KG1 (cell line): Measurements from ENCODE around the gene UBE2L6.

Experiments used
- DNase-seq: peaks from one replicate; lab custom pipeline; 2025; lab: John Stamatoyannopoulos, UW

Gene UBE2L6

GRCh38 chr11:57567515-57568329, at the start of gene UBE2L6:
UBE2L6 (minus strand) TSS chr11:57567672; CDS start chr11:57567611, 61 bp downstream.
- peak; percentile 65 for DNase-seq

- no peak for DNase-seq
Measured at GRCh38 chr11:57616595-57616994, 49.1 kb upstream of the UBE2L6 start.

- DNase-seq, result no peak
Measured at GRCh38 chr11:57615308-57615707, 47.8 kb upstream of the UBE2L6 start.

GRCh38 chr11:57614234-57614772, 46.8 kb upstream of the UBE2L6 start:
- DNase-seq, result no peak

GRCh38 chr11:57610170-57610569, 42.7 kb upstream of the UBE2L6 start:
- no peak for DNase-seq

- DNase-seq, result no peak
Measured at GRCh38 chr11:57605028-57605420, 37.6 kb upstream of the UBE2L6 start.

GRCh38 chr11:57604296-57605027, 37.0 kb upstream of the UBE2L6 start:
- peak; percentile 67 for DNase-seq

GRCh38 chr11:57601297-57601696, 33.8 kb upstream of the UBE2L6 start:
- no peak for DNase-seq

- no peak for DNase-seq
Measured at GRCh38 chr11:57599381-57599780, 31.9 kb upstream of the UBE2L6 start.

GRCh38 chr11:57598831-57599155, 31.3 kb upstream of the UBE2L6 start:
- DNase-seq, result no peak

GRCh38 chr11:57597916-57598830, 30.7 kb upstream of the UBE2L6 start:
- no peak for DNase-seq

- DNase-seq, result no peak
Measured at GRCh38 chr11:57597461-57597915, 30.0 kb upstream of the UBE2L6 start, which contains the start of gene SERPING1. SERPING1 (plus strand) TSS chr11:57597685; CDS start chr11:57598271, 586 bp downstream.

GRCh38 chr11:57596266-57596885, 28.9 kb upstream of the UBE2L6 start:
- DNase-seq, result no peak

GRCh38 chr11:57588046-57588710, 20.7 kb upstream of the UBE2L6 start:
- no peak for DNase-seq

GRCh38 chr11:57586711-57587245, 19.3 kb upstream of the UBE2L6 start:
- no peak for DNase-seq

- DNase-seq, result no peak
Measured at GRCh38 chr11:57585301-57585700, 17.8 kb upstream of the UBE2L6 start.

GRCh38 chr11:57584341-57584740, 16.9 kb upstream of the UBE2L6 start:
- DNase-seq, result no peak

- no peak for DNase-seq
Measured at GRCh38 chr11:57574061-57574460, 6.6 kb upstream of the UBE2L6 start.

GRCh38 chr11:57571606-57572005, 4.1 kb upstream of the UBE2L6 start:
- peak; percentile 48 for DNase-seq

GRCh38 chr11:57568330-57568766, 876 bp upstream of the UBE2L6 start:
- peak; percentile 92 for DNase-seq
